Gastrocnemius medialis (tissue), 4 donors: Measurements from ENCODE around the gene TMPO. TPM values are rescaled to one million over a fixed set of nuclear protein-coding genes. Genes with fewer than 3 reads are reported as not detected.
"Not testable (repeated sequence)": the region's sequence is repeated elsewhere in the genome, so short reads cannot be mapped to it uniquely, and the experiment has no call there.

Experiments used
- ATAC-seq, 2 donors: fragments of 150-250 bp; one replicate each; pipeline ENCODE4 v1.9.1; 2016
- DNase-seq, 2 donors: peaks; one replicate each; pipeline ENCODE4 v3.0.0-alpha.2; 2019
- H3K27ac ChIP-seq, 4 donors: fragments of 200-600 bp; sonication (generic); 1 replicate in 1 of 4; 2 replicates in 3 of 4; pipeline ENCODE4 v1.5.1; 2016 to 2018; ENCODE audit warnings: mild to moderate bottlenecking in 2 of 4, moderate library complexity in 1 of 4
- H3K27me3 ChIP-seq, 3 donors: fragments of 200-600 bp; sonication (generic) in 2 of 3; 1 replicate in 1 of 3; 2 replicates in 2 of 3; pipeline versions ENCODE4 v1.5.1 to v1.6.0; 2016 to 2019; ENCODE audit warnings: mild to moderate bottlenecking in 1 of 3, moderate library complexity in 1 of 3
- H3K36me3 ChIP-seq, 2 donors: fragments of 200-600 bp; sonication (generic) in 1 of 2; one replicate each; pipeline ENCODE4 v1.5.1; 2017 to 2018
- H3K4me1 ChIP-seq, 2 donors: fragments of 200-600 bp; sonication (generic) in 1 of 2; one replicate each; pipeline ENCODE4 v1.5.1; 2016 to 2017; ENCODE audit warnings: mild to moderate bottlenecking in 2 of 2
- H3K4me3 ChIP-seq, 4 donors: fragments of 200-600 bp; sonication (generic) in 3 of 4; 1 replicate in 1 of 4; 2 replicates in 3 of 4; pipeline ENCODE4 v1.5.1; 2016 to 2019; ENCODE audit warnings: mild to moderate bottlenecking in 2 of 4
- H3K9me3 ChIP-seq, 3 donors: fragments of 200-600 bp; sonication (generic) in 2 of 3; 1 replicate in 1 of 3; 2 replicates in 2 of 3; pipeline ENCODE4 v1.5.1; 2016 to 2019
- CTCF ChIP-seq, 5 experiments: fragments of 450-650 bp in 3 of 5; fragments of 200-600 bp in 2 of 5; sonication (generic) in 2 of 5; IDR thresholded peaks in 4 of 5; conservative IDR thresholded peaks in 1 of 5; 1 replicate in 4 of 5; 2 replicates in 1 of 5; pipeline ENCODE4 v1.5.1; 2016 to 2019; ENCODE audit warnings: antibody characterized with exemption in 5 of 5, mild to moderate bottlenecking in 3 of 5, moderate library complexity in 3 of 5
- POLR2A ChIP-seq, 2 donors: fragments of 450-650 bp; IDR thresholded peaks; one replicate each; pipeline ENCODE4 v1.6.1; 2017; ENCODE audit warnings: antibody characterized with exemption in 2 of 2, mild to moderate bottlenecking in 2 of 2, moderate library complexity in 2 of 2
- in situ Hi-C, 4 donors: fragments of 200-750 bp; cut with MboI; loops; one replicate each; pipeline versions ENCODE4 v1.15.0 to v1.8.0; 2017; ENCODE audit warnings: low sequenced_read_pairs in 4 of 4
- intact Hi-C: fragments of 100-400 bp; cut with DNase I; formaldehyde crosslinking; loops from one replicate; pipeline ENCODE4 v1.15.1; 2023; ENCODE audit warnings: low total_unique reads
- total RNA-seq, 4 donors: library from RNA; depleted of rRNA; stranded (reverse); fragments of >200 nt; gene quantifications; one replicate each; pipeline versions ENCODE4 v1.1.0 to v1.2.3, GENCODE V29; 2016

TMPO gene
- total RNA-seq, 4 donors from 2014 or later = 12.2 to 16.5 (median 14.2) TPM

GRCh38 chr12:98490501-98491453 lies 24.6 kb upstream of the TMPO start:
- peak; percentile 71 to 90 (median 85) for TF ChIP-seq CTCF (IDR thresholded peaks at IDR 0.05 in 4 of 5, conservative IDR thresholded peaks at IDR 0.05 in 1 of 5)
- TF ChIP-seq POLR2A (IDR thresholded peaks at IDR 0.05) = no peak
- intact Hi-C loops = loop anchor here (1.0 to 5.0 kb wide), 2 partner anchors 26 to 42 kb away; no protein-coding TSS in a partner anchor
- H3K27ac ChIP-seq = peak overlapping the region in 2 of 4 donors; percentile 41 to 57

GRCh38 chr12:98492580-98493140 lies 22.7 kb upstream of the TMPO start:
- TF ChIP-seq POLR2A (IDR thresholded peaks at IDR 0.05) (no peak), CTCF (IDR thresholded peaks at IDR 0.05 in 4 of 5, conservative IDR thresholded peaks at IDR 0.05 in 1 of 5) (no peak)
- Histone ChIP-seq H3K4me1 (peaks cover 3% of the 10 kb centered on the region in 2 donors), H3K27me3 (no peaks in the 10 kb centered on the region), H3K27ac (no peak overlapping the region), H3K36me3 (no peaks in the 10 kb centered on the region), H3K4me3 (no peak overlapping the region), H3K9me3 (no peaks in the 10 kb centered on the region)
- intact Hi-C loops = loop anchor here (5.0 kb wide), 1 partner anchor 40 kb away; no protein-coding TSS in a partner anchor
- no peak for ATAC-seq
- in situ Hi-C loops = no loop called here
- DNase-seq = no peak

More at GRCh38 chr12:98490501-98491453, 24.6 kb upstream of the TMPO start:
- Histone ChIP-seq H3K36me3 (no peaks in the 10 kb centered on the region), H3K9me3 (no peaks in the 10 kb centered on the region), H3K4me3 (peak overlapping the region in 1 of 4 donors; percentile 4), H3K4me1 (peaks cover 3% of the 10 kb centered on the region in 2 donors), H3K27me3 (no peaks in the 10 kb centered on the region)
- in situ Hi-C loops = no loop called here
- ATAC-seq (peak; percentile 90 to 92), DNase-seq (peak; percentile 45 to 73)

- H3K4me3 ChIP-seq, in situ Hi-C loops, ATAC-seq, H3K4me1 ChIP-seq, DNase-seq, H3K27me3 ChIP-seq, H3K9me3 ChIP-seq, H3K36me3 ChIP-seq, H3K27ac ChIP-seq: not testable (repeated sequence)
- intact Hi-C loops = loop anchor here (5.0 kb wide), 1 partner anchor 91 kb away; the partner anchor contains the start of gene SLC25A3
Observed at GRCh38 chr12:98501266-98501629, 14.1 kb upstream of the TMPO start.

GRCh38 chr12:98503342-98503591 lies 12.1 kb upstream of the TMPO start:
- Histone ChIP-seq H3K4me1 (no peaks in the 10 kb centered on the region), H3K36me3 (no peaks in the 10 kb centered on the region), H3K27ac (peak overlapping the region; percentile 87 to 96 (median 92)), H3K4me3 (peak overlapping the region; percentile 57 to 70 (median 68)), H3K9me3 (no peaks in the 10 kb centered on the region), H3K27me3 (no peaks in the 10 kb centered on the region)
- intact Hi-C loops = loop anchor here (1.0 to 5.0 kb wide), 4 partner anchors 12 to 142 kb away; partner anchors contain the start of genes APAF1, IKBIP, SLC25A3 and TMPO
- no peak for TF ChIP-seq POLR2A (IDR thresholded peaks at IDR 0.05)
- TF ChIP-seq CTCF (IDR thresholded peaks at IDR 0.05 in 4 of 5, conservative IDR thresholded peaks at IDR 0.05 in 1 of 5) = no peak
- peak; percentile 92 to 95 for ATAC-seq
- DNase-seq = peak; percentile 84 to 88
- in situ Hi-C loops = no loop called here
